A549 (cell line): ENCODE results near the gene PRXL2A. TPM values are rescaled to one million over a fixed set of nuclear protein-coding genes. Genes with fewer than 3 reads are reported as not detected.
"Not testable (repeated sequence)": the region's sequence is repeated elsewhere in the genome, so short reads cannot be mapped to it uniquely, and the experiment has no call there.

ENCODE experiments used
- ATAC-seq, 2 experiments: fragments of 200-7000 bp in 1 of 2; fragments of >200 bp in 1 of 2; cut with Nextera tagmentation in 1 of 2; cut with Tn5 transposase in 1 of 2; 3 replicates each; pipeline versions ENCODE4 v1.8.0 to v1.9.1; 2018 to 2020; ENCODE audit warnings: mild to moderate bottlenecking in 1 of 2, moderate library complexity in 1 of 2
- CTCF ChIA-PET: fragments of 300-600 bp; sonication (Branson Sonifier 250); formaldehyde crosslinking; extraction: SDS; loops from one replicate; lab custom pipeline; 2021; ENCODE audit warnings: antibody characterized with exemption, inconsistent platforms; lab: Yijun Ruan, JAX
- POLR2A ChIA-PET: fragments of 350-600 bp; formaldehyde crosslinking; extraction: SDS; loops from one replicate; lab custom pipeline; 2021; ENCODE audit warnings: antibody characterized with exemption, inconsistent platforms; lab: Yijun Ruan, JAX
- DNase-seq, 2 experiments: peaks; one replicate each; pipeline versions ENCODE4 v3.0.0 to v3.0.0-alpha.2; 2011 to 2016; ENCODE audit warnings: low read depth in 1 of 2, low spot score in 1 of 2
- FAIRE-seq: peaks from 2 replicates; lab custom pipeline; 2011; peaks lifted over from hg19 to GRCh38; lab: Jason Lieb, UNC
- H3K27ac ChIP-seq, 2 experiments: fragments of >200 bp; sonication (Bioruptor Twin); formaldehyde crosslinking; 3 replicates each; pipeline ENCODE4 v1.5.1; 2016 to 2017
- H3K4me1 ChIP-seq: fragments of >200 bp; sonication (Bioruptor Twin); formaldehyde crosslinking; 3 replicates; pipeline ENCODE4 v1.6.1; 2016
- H3K4me2 ChIP-seq: fragments of >200 bp; sonication (Bioruptor Twin); formaldehyde crosslinking; 3 replicates; pipeline ENCODE4 v1.6.1; 2016
- H3K4me3 ChIP-seq: fragments of >200 bp; sonication (Bioruptor Twin); formaldehyde crosslinking; 3 replicates; pipeline ENCODE4 v1.5.1; 2016
- H3K9me3 ChIP-seq: fragments of >200 bp; sonication (Bioruptor Twin); formaldehyde crosslinking; 3 replicates; pipeline ENCODE4 v1.6.1; 2016
- CBX8 ChIP-seq: fragments of 200-600 bp; sonication (generic); IDR thresholded peaks from 2 replicates; pipeline ENCODE4 v1.6.1; 2016
- EHF ChIP-seq: fragments of 250-450 bp; sonication (Bioruptor Pico); IDR thresholded peaks from 2 replicates; pipeline ENCODE4 v1.5.0; 2020; ENCODE audit warnings: mild to moderate bottlenecking
- EP300 ChIP-seq, 2 experiments: fragments of >200 bp; sonication (Bioruptor Twin); formaldehyde crosslinking; IDR thresholded peaks; 2 replicates in 1 of 2; 3 replicates in 1 of 2; pipeline ENCODE4 v1.6.1; 2016 to 2017
- FOSL2 ChIP-seq, 2 experiments: fragments of 450-650 bp in 1 of 2; fragments of >200 bp in 1 of 2; sonication (Bioruptor Twin) in 1 of 2; formaldehyde crosslinking; IDR thresholded peaks; 2 replicates each; pipeline versions ENCODE4 v1.5.0 to v1.6.1; 2016 to 2020; ENCODE audit warnings: mild to moderate bottlenecking in 1 of 2, moderate library complexity in 1 of 2
- FOXS1 ChIP-seq: fragments of 250-450 bp; sonication (Bioruptor Pico); IDR thresholded peaks from 2 replicates; pipeline ENCODE4 v1.5.0; 2020; ENCODE audit warnings: mild to moderate bottlenecking, moderate library complexity
- HDAC2 ChIP-seq: fragments of 200-600 bp; sonication (generic); IDR thresholded peaks from 2 replicates; pipeline ENCODE4 v1.6.1; 2016
- HEYL ChIP-seq: fragments of 250-450 bp; sonication (Bioruptor Pico); IDR thresholded peaks from 2 replicates; pipeline ENCODE4 v1.8.0; 2021; ENCODE audit warnings: mild to moderate bottlenecking, moderate library complexity
- HOXB5 ChIP-seq: fragments of 250-450 bp; sonication (Bioruptor Pico); IDR thresholded peaks from 2 replicates; pipeline ENCODE4 v1.5.0; 2020; ENCODE audit warnings: mild to moderate bottlenecking, moderate library complexity
- JUN ChIP-seq, 2 experiments: fragments of >200 bp; sonication (Bioruptor Twin); formaldehyde crosslinking; IDR thresholded peaks; 2 replicates in 1 of 2; 3 replicates in 1 of 2; pipeline ENCODE4 v1.6.1; 2016 to 2017
- MYC ChIP-seq: IDR thresholded peaks from 2 replicates; pipeline ENCODE4 v1.6.1; 2012; ENCODE audit warnings: mild to moderate bottlenecking, inconsistent platforms, low read length, improper control_type of control experiment, borderline replicate concordance
- POLR2AphosphoS2 ChIP-seq: conservative IDR thresholded peaks from 2 replicates; pipeline ENCODE4 v1.6.1; 2012; ENCODE audit warnings: low read length, improper control_type of control experiment, inconsistent platforms
- RAD21 ChIP-seq, 2 experiments: fragments of >200 bp in 1 of 2; sonication (Bioruptor Twin) in 1 of 2; formaldehyde crosslinking in 1 of 2; IDR thresholded peaks in 1 of 2; conservative IDR thresholded peaks in 1 of 2; 2 replicates in 1 of 2; 3 replicates in 1 of 2; pipeline ENCODE4 v1.6.1; 2012 to 2018; ENCODE audit warnings: inconsistent platforms in 1 of 2
- RCOR1 ChIP-seq: fragments of 150-350 bp; IDR thresholded peaks from 2 replicates; pipeline ENCODE4 v1.6.1; 2014; ENCODE audit warnings: antibody characterized with exemption, low read length, low read depth
- SREBF2 ChIP-seq: fragments of 450-650 bp; IDR thresholded peaks from 2 replicates; pipeline ENCODE4 v1.6.1; 2014; ENCODE audit warnings: mild to moderate bottlenecking, moderate library complexity
- TFCP2L1 ChIP-seq: fragments of 250-450 bp; sonication (Bioruptor Pico); IDR thresholded peaks from 2 replicates; pipeline ENCODE4 v1.5.0; 2021; ENCODE audit warnings: mild to moderate bottlenecking
- TP53 ChIP-seq: fragments of 250-450 bp; sonication (Bioruptor Pico); IDR thresholded peaks from 2 replicates; pipeline ENCODE4 v1.5.0; 2021; ENCODE audit warnings: mild to moderate bottlenecking, moderate library complexity
- ZFP36 ChIP-seq: fragments of 450-650 bp; IDR thresholded peaks from 2 replicates; pipeline ENCODE4 v1.6.1; 2014; ENCODE audit warnings: borderline replicate concordance; ENCODE audit not compliant: partially characterized antibody
- WGBS: methylation state at CpG from one replicate; pipeline ENCODE4 v1.1.6; 2017; ENCODE audit errors: missing lambda C conversion rate; 5-methylcytosine and 5-hydroxymethylcytosine counted together
- polyA plus RNA-seq, 4 experiments: library from polyadenylated mRNA; depleted of rRNA in 3 of 4; stranded (reverse); fragments of >200 nt; fragmentation: RNase III in 1 of 4; extraction: RNeasy Plus Mini Kit Qiagen cat#74134 plus additional on column Dnase treatment in 1 of 4; gene quantifications; 2 replicates in 3 of 4; 3 replicates in 1 of 4; pipeline ENCODE4 v1.2.3, GENCODE V29; 2011 to 2017
- TF ChIP-seq, protein P1 (sequence below): IDR thresholded peaks from 2 replicates; pipeline ENCODE4 v1.6.1; 2012; ENCODE audit warnings: low read depth, borderline replicate concordance
- TF ChIP-seq, protein P2 (sequence below): IDR thresholded peaks from 2 replicates; pipeline ENCODE4 v1.6.1; 2012
- TF ChIP-seq, protein P3 (sequence below): fragments of >200 bp; sonication (Bioruptor Twin); formaldehyde crosslinking; IDR thresholded peaks from 3 replicates; pipeline ENCODE4 v1.6.1; 2016
- TF ChIP-seq, protein P4 (sequence below): fragments of >200 bp; sonication (Bioruptor Twin); formaldehyde crosslinking; IDR thresholded peaks from 3 replicates; pipeline ENCODE4 v1.5.1; 2016

Gene PRXL2A
- polyA plus RNA-seq, 2 of the 4 experiments (the other 2 are of a cell fraction): 55.0 to 59.3 TPM

DNA sequence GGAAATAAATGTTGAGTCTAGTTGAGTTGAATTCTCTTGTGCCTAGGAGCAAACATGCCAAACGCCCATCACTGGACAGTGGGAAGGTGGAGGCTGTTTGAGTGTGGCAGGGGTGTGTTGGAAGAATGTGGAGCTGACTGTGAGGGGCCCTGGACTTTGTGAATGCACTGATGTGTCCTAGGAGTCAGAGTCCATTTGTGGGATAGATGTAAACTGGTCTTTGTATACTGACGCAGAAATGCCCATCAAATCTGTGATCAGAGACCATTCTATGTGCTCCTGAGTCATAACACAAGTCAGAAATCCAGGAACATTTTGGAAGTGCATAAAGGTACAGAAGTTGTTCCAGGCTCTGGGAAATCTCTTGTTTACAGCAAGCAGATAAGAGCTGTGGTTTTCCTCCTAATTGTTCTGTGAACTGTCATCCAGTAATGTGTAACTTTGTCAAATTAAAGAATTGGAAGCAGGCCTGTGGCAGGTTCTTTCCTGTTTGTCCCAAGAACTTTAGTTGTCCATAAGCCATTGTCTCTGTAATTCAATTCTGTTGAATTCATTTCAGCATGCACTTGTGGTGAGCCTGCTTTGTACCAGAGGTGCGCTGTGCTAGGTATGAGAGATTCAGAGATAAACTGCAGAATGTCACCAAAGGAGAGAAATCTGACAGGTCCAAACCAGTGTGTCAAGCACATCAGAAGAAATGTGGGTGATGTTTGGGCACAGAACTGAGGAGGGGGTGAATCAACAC is 7.6 kb downstream of the PRXL2A start:
- ChIA-PET POLR2A (no interaction called here), CTCF (interaction anchor here (1.8 kb wide), 1 partner anchor 28 kb away, joined by 5 read pairs; no protein-coding TSS in a partner anchor)
- H3K9me3 ChIP-seq: no peaks in the 10 kb centered on the region
- TF ChIP-seq TFCP2L1: no peak
- TF ChIP-seq RCOR1: no peak
- no peak for TF ChIP-seq HOXB5 (CRISPR knock-in tag)
- no peak for TF ChIP-seq CBX8
- TF ChIP-seq, protein P1, sequence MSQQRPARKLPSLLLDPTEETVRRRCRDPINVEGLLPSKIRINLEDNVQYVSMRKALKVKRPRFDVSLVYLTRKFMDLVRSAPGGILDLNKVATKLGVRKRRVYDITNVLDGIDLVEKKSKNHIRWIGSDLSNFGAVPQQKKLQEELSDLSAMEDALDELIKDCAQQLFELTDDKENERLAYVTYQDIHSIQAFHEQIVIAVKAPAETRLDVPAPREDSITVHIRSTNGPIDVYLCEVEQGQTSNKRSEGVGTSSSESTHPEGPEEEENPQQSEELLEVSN: no peak
- TF ChIP-seq RAD21 (conservative IDR thresholded peaks at IDR 0.05 in 1 of 2, IDR thresholded peaks at IDR 0.05 in 1 of 2): no peak
- DNase-seq: no peak
- H3K4me1 ChIP-seq: peaks cover 16% of the 10 kb centered on the region
- no peak for FAIRE-seq
- WGBS: 71% methylated on average over 3 of the region's 3 CpGs
- H3K27ac ChIP-seq: no peak overlapping the region
- H3K4me3 ChIP-seq: no peak overlapping the region
- no peak for ATAC-seq
- H3K4me2 ChIP-seq: no peak overlapping the region

DNA sequence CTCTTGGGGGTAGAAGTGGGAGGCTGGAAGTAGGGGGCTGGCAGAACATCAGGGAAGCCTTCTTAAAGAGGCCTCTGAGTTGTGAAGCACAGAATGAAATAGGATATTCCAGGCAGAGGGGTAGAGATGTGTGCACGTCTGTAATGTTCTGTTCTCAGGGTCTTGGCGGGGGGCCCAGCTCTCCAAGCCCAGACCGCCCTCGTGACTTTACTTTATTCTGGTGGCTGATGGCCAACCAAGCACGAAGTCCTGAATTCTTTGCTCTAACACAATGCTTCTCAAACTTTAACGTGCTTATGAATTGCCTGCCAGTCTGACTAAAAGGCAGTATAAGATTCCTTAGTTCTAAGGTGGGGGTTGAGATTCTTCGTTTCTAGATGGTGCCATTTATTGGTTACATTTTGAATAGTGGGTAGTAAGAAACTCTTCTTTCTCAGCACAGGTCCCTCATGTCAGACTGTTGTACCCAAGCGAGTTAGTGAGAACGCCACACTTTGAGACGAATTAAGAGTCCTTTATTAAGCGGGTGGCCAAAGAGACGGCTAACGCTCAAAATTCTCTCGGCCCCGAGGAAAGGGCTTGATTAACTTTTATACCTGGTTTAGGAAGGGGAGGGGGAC is 8.2 kb downstream of the PRXL2A start:
- WGBS: 89% methylated on average over 15 of the region's 15 CpGs
- POLR2A ChIA-PET: no interaction called here
- ATAC-seq (no peak), FAIRE-seq (no peak), DNase-seq (no peak)
- H3K4me3 ChIP-seq: no peak overlapping the region
- no peak overlapping the region for H3K4me2 ChIP-seq
- CTCF ChIA-PET: interaction anchor here (0.5 kb wide), 1 partner anchor 41 kb away, joined by 3 read pairs; no protein-coding TSS in a partner anchor
- no peaks in the 10 kb centered on the region for H3K9me3 ChIP-seq
- H3K4me1 ChIP-seq: peaks cover 10% of the 10 kb centered on the region; the same call in 2 of the 3 replicates
- no peak overlapping the region for H3K27ac ChIP-seq
- TF ChIP-seq SREBF2: no peak
- no peak for TF ChIP-seq FOXS1 (CRISPR knock-in tag)
- TF ChIP-seq EHF (CRISPR knock-in tag): no peak
- TF ChIP-seq, protein P2, sequence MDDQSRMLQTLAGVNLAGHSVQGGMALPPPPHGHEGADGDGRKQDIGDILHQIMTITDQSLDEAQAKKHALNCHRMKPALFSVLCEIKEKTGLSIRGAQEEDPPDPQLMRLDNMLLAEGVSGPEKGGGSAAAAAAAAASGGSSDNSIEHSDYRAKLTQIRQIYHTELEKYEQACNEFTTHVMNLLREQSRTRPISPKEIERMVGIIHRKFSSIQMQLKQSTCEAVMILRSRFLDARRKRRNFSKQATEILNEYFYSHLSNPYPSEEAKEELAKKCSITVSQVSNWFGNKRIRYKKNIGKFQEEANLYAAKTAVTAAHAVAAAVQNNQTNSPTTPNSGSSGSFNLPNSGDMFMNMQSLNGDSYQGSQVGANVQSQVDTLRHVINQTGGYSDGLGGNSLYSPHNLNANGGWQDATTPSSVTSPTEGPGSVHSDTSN: no peak

DNA sequence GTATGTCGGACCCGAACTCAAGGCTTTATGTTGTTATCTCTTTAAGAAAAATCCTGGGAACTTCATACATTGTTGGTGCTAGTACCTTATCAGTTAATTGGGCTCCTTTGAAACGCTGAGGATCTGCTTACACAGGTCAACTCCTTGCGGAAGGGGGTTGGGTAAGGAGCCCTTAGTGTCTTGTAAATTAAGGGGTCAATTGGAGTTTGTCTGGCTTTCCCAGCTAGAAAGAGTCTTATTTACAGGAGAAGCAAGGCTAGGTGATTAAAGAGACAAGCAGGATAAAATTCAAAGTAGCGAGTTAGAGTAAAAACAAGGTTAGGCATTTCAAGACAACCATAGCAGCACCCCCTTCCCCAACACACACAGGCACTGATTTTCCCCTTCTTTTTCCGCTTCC is 8.9 kb downstream of the PRXL2A start:
- H3K4me3 ChIP-seq, H3K27ac ChIP-seq, DNase-seq, H3K4me1 ChIP-seq, FAIRE-seq, POLR2A ChIA-PET, H3K9me3 ChIP-seq, ATAC-seq, H3K4me2 ChIP-seq: not testable (repeated sequence)
- WGBS: 83% methylated on average over 6 of the region's 6 CpGs
- CTCF ChIA-PET: interaction anchor here (1.6 kb wide), 1 partner anchor 10 kb away, joined by 8 read pairs; the partner anchor contains the start of gene PRXL2A

DNA sequence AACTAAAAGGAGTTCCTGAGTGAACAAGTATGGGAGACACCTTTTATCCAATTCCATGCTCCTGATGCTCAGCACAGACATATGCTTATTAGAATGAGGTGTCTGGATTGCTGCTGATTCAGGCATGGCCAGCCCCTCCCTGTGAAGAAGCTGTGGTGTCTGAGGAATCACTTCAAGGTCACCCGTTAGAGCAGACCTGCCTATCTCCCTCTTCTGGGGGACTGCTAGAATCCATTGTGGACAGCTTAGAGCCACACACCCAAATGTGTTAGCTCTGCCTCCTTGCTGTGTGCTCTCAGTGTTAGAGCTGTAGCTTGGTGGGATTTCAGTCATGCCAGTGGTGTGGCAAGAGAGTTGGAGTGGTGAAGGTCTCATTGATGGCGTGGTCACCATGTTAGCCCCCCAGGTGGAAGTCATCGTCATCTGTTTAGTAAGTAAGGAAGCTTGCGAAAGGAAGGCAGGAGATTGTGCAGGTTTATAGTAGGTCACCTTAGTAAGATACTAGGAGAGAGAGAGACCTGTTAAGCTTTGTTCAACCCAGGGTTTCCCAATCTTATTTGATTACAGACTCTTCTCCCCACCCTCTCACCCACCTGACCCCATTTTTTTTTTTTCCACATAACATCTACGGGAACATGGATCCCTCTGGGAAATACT is 12.8 kb downstream of the PRXL2A start:
- CTCF ChIA-PET: interaction anchor here (1.4 to 5.3 kb wide), 4 partner anchors 10 to 85 kb away, joined by 4 to 48 read pairs (median 8); no protein-coding TSS in a partner anchor
- TF ChIP-seq MYC (no peak), EP300 (IDR thresholded peaks at IDR 0.05) (no peak), HEYL (CRISPR knock-in tag) (no peak), JUN (IDR thresholded peaks at IDR 0.05) (no peak), RCOR1 (no peak), ZFP36 (no peak), TP53 (no peak), HDAC2 (no peak), CBX8 (no peak), POLR2AphosphoS2 (no peak), FOSL2 (IDR thresholded peaks at IDR 0.05) (no peak), FOSL2 (CRISPR knock-in tag; IDR thresholded peaks at IDR 0.05) (no peak)
- TF ChIP-seq, protein P3, sequence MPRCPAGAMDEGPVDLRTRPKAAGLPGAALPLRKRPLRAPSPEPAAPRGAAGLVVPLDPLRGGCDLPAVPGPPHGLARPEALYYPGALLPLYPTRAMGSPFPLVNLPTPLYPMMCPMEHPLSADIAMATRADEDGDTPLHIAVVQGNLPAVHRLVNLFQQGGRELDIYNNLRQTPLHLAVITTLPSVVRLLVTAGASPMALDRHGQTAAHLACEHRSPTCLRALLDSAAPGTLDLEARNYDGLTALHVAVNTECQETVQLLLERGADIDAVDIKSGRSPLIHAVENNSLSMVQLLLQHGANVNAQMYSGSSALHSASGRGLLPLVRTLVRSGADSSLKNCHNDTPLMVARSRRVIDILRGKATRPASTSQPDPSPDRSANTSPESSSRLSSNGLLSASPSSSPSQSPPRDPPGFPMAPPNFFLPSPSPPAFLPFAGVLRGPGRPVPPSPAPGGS: no peak
- TF ChIP-seq, protein P4, sequence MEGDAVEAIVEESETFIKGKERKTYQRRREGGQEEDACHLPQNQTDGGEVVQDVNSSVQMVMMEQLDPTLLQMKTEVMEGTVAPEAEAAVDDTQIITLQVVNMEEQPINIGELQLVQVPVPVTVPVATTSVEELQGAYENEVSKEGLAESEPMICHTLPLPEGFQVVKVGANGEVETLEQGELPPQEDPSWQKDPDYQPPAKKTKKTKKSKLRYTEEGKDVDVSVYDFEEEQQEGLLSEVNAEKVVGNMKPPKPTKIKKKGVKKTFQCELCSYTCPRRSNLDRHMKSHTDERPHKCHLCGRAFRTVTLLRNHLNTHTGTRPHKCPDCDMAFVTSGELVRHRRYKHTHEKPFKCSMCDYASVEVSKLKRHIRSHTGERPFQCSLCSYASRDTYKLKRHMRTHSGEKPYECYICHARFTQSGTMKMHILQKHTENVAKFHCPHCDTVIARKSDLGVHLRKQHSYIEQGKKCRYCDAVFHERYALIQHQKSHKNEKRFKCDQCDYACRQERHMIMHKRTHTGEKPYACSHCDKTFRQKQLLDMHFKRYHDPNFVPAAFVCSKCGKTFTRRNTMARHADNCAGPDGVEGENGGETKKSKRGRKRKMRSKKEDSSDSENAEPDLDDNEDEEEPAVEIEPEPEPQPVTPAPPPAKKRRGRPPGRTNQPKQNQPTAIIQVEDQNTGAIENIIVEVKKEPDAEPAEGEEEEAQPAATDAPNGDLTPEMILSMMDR: no peak

More for the DNA sequence above, 12.8 kb downstream of the PRXL2A start:
- Histone ChIP-seq H3K4me1 (no peaks in the 10 kb centered on the region), H3K27ac (no peak overlapping the region), H3K9me3 (no peaks in the 10 kb centered on the region), H3K4me2 (no peak overlapping the region), H3K4me3 (no peak overlapping the region)
- POLR2A ChIA-PET: interaction anchor here (2.5 kb wide), 1 partner anchor 13 kb away, joined by 8 read pairs; the partner anchor contains the start of gene PRXL2A
- no peak for ATAC-seq
- no peak for DNase-seq
- 86% methylated on average over 5 of the region's 5 CpGs for WGBS
- no peak for FAIRE-seq
